ENCODE data around the gene BMPR1A.

BMPR1A gene

GRCh38 chr10:86756511-86757112 is at the start of gene BMPR1A:
Gene BMPR1A (plus strand): TSS chr10:86756619. CDS start chr10:86876019, 119,400 bp downstream.
- POLR2A ChIA-PET, result interaction anchor here (0.5 to 3.7 kb wide), 34 partner anchors 9 to 147 kb away, joined by 3 to 62 read pairs (median 4); no protein-coding TSS in a partner anchor
- TF ChIP-seq ARNT (IDR thresholded peaks at IDR 0.05), result peak; percentile 41; the same call in 1 of the 2 replicates
- TF ChIP-seq TARDBP (IDR thresholded peaks at IDR 0.05), result no peak
- TF ChIP-seq LEF1 (IDR thresholded peaks at IDR 0.05; ENCODE audit: borderline replicate concordance), result peak; percentile 28; the same call in 1 of the 2 replicates
- DNase-seq (ENCODE audit: extremely low spot score), result peak; percentile 19
- CTCF ChIA-PET, result no interaction called here

DNA sequence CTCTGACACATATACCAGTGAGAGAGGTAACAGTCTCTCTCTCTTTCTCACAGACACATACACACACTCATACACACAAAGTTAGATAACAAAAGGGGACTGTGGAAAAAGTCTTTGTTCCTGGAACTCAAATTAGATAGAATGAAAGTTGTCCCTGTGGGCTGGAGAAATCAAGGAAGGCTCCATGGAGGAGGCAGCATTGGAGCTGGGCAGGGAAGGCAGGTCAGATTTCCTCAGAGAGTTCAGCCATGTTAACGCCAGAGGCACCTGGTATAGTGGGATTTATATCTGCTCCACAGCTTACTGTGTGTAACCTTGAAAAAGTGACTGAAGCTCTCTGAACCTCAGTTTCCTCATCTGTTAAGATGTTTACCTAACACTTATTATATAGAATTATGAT is 49.4 kb upstream of the BMPR1A start:
- TF ChIP-seq L3MBTL2 (conservative IDR thresholded peaks at IDR 0.05) (no peak), FOXA1 (IDR thresholded peaks at IDR 0.05) (no peak), ZNF384 (IDR thresholded peaks at IDR 0.05) (no peak), NFRKB (IDR thresholded peaks at IDR 0.05) (no peak), FOXK2 (IDR thresholded peaks at IDR 0.05) (no peak), SUZ12 (IDR thresholded peaks at IDR 0.05) (no peak)
- ChIA-PET POLR2A (interaction anchor here (10.3 kb wide), 1 partner anchor 50 kb away, joined by 62 read pairs; the partner anchor contains the start of gene BMPR1A), CTCF (no interaction called here)
- DNase-seq (ENCODE audit: extremely low spot score), result no peak

DNA sequence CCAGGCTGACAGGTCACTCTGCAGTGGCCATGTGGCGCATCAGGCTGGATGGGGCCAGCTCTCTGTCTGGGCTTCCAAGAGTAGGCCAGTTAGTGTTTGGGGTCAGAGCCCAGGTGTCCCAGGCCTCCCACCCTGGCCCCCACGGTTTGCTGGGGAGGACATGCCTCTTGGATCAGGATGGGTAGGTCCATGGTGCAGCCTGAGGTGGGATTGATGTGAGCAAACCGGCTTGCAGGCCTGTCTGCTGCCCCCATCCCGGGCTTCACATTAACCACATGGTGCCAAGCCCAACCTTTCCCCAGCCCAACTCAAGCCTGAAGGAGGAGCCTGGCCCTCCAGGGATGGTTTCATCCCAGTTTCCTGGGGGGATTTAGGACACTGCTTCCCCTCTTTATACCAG is 48.9 kb upstream of the BMPR1A start:
- POLR2A ChIA-PET, result interaction anchor here (10.3 kb wide), 1 partner anchor 49 kb away, joined by 62 read pairs; the partner anchor contains the start of gene BMPR1A

DNA sequence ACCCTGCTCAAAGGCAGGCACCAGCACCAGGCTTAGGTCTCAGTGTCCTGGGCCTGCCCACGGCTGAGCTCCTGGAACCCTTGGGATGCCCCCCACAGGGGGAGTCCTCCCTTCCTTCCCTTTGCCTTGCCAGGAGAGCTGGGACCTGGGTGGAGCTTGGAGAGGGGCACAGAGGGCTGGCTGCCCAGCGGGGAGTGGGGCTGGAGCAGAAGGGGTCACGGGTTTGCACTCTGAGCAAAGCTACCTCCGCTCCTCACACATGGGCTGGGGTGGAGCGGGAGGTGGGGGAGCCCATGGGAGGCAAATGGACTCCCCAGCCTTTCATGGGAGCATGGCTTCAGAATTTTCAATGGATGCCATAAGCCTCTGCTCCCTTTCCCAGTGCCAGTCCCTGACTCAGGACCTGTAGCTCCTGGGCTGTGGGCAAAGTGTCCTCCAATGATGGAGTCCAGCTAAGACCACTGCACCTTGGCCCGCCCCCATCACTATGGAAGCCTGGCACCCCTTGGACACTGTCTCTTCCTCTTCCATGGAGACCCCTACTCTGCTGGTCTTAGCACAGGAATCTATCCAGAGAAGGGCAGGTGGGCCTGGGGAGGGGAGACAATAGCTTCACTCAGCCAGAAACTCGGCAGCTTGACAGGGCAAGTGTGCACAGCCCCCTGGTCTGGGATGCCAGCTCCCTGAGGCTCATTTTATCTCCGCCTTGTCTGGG is 48.2 kb upstream of the BMPR1A start:
- POLR2A ChIA-PET, result interaction anchor here (10.3 kb wide), 1 partner anchor 49 kb away, joined by 62 read pairs; the partner anchor contains the start of gene BMPR1A
- TF ChIP-seq L3MBTL2 (conservative IDR thresholded peaks at IDR 0.05) (no peak), FOXM1 (IDR thresholded peaks at IDR 0.05; ENCODE audit: borderline replicate concordance) (no peak), SP1 (IDR thresholded peaks at IDR 0.05) (no peak), ZNF384 (IDR thresholded peaks at IDR 0.05) (no peak), HDGF (IDR thresholded peaks at IDR 0.05; ENCODE audit: borderline replicate concordance) (no peak), CTBP1 (IDR thresholded peaks at IDR 0.05; ENCODE audit: borderline replicate concordance) (no peak), BHLHE40 (IDR thresholded peaks at IDR 0.05; ENCODE audit: borderline replicate concordance) (no peak), FOXK2 (IDR thresholded peaks at IDR 0.05) (no peak), LEF1 (IDR thresholded peaks at IDR 0.05; ENCODE audit: borderline replicate concordance) (no peak)
- CTCF ChIA-PET, result interaction anchor here (0.6 kb wide), 3 partner anchors 17 to 232 kb away, joined by 3 to 5 read pairs (median 4); no protein-coding TSS in a partner anchor
- no peak for DNase-seq (ENCODE audit: extremely low spot score)

More for the DNA sequence above, 48.9 kb upstream of the BMPR1A start:
- DNase-seq (ENCODE audit: extremely low spot score), result no peak
- CTCF ChIA-PET, result no interaction called here
- no peak for TF ChIP-seq LEF1 (IDR thresholded peaks at IDR 0.05; ENCODE audit: borderline replicate concordance)

DNA sequence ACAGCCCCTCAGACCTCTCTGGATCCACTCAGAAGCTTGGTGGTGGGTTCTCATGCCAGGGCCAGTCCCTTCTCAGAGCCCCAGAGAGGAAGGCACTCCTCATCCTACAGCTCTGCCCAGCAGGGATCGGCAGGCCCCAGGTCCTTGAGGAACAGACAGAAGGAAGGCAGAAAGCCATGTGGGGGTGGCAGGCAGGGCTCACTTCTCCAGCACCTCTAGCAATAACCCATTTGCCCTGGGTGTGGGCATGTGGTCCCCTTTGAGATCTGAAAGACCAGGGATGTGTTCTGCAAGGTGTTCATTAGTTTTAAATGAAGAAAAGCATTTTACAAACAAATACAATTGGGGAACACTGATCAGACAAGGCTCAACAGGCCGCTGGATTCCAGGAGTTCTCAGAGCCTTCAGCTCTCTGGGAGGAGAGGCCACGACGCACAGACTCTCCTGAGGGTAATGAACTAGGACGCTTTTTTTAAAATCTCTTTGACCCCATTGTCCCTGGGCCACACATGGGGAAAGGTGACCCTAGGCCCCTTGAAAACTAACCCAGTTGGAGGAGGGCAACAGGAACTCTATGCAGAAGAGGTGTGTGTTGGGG is 47.5 kb upstream of the BMPR1A start:
- no peak for DNase-seq (ENCODE audit: extremely low spot score)
- ChIA-PET POLR2A (interaction anchor here (10.3 kb wide), 1 partner anchor 48 kb away, joined by 62 read pairs; the partner anchor contains the start of gene BMPR1A), CTCF (interaction anchor here (0.6 kb wide), 2 partner anchors 18 to 184 kb away, joined by 3 read pairs; no protein-coding TSS in a partner anchor)
- TF ChIP-seq CTBP1 (IDR thresholded peaks at IDR 0.05; ENCODE audit: borderline replicate concordance), result no peak
- no peak for TF ChIP-seq HDGF (IDR thresholded peaks at IDR 0.05; ENCODE audit: borderline replicate concordance)
- no peak for TF ChIP-seq ARNT (IDR thresholded peaks at IDR 0.05)
- TF ChIP-seq SP1 (IDR thresholded peaks at IDR 0.05), result no peak
- no peak for TF ChIP-seq FOXM1 (IDR thresholded peaks at IDR 0.05; ENCODE audit: borderline replicate concordance)
- no peak for TF ChIP-seq NFRKB (IDR thresholded peaks at IDR 0.05)
- no peak for TF ChIP-seq FOXA1 (IDR thresholded peaks at IDR 0.05)
- no peak for TF ChIP-seq ZNF384 (IDR thresholded peaks at IDR 0.05)
- TF ChIP-seq L3MBTL2 (conservative IDR thresholded peaks at IDR 0.05), result no peak
- no peak for TF ChIP-seq PKNOX1 (IDR thresholded peaks at IDR 0.05)
- no peak for TF ChIP-seq SUZ12 (IDR thresholded peaks at IDR 0.05)
- TF ChIP-seq ELF4 (IDR thresholded peaks at IDR 0.05), result no peak
- no peak for TF ChIP-seq BHLHE40 (IDR thresholded peaks at IDR 0.05; ENCODE audit: borderline replicate concordance)
- no peak for TF ChIP-seq FOXK2 (IDR thresholded peaks at IDR 0.05)
- no peak for TF ChIP-seq TARDBP (IDR thresholded peaks at IDR 0.05)
- no peak for TF ChIP-seq LEF1 (IDR thresholded peaks at IDR 0.05; ENCODE audit: borderline replicate concordance)

DNA sequence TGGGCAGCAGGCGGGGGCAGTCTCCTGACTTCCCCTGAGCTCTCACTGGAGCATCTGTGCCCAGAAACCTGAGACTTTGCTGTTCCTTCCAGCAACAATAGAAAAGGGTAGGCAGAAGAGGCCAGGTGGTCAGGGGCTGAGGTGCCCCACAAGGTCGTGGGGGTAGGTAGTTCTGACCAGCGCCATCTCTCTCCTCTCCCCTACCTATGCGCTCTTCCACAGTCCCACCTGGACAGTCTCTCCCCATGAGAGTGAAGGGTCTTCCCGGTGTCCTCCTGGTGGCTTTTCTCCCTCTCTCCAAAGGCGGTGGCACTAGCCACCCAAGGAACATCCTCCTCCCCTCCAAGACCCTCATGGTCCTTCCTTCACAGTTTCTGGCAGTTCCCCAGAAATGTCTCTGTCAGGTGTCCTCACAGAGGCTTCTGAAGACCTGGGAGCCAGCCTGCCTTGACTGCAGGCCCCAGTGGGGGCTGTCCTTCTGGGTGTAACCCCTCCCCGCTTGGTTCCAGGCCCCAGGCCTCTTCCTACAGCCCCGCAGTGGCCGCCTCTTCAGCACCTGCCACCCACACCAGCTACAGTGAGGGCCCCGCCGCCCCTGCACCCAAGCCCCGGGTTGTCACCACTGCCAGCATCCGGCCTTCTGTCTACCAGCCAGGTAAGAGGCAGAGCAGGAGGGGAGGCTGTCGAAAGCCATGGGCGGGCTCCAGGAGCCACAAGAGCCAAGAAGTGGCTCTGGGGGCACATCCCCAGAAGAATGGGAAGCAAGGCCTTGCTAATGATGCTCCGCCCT is 46.8 kb upstream of the BMPR1A start:
- POLR2A ChIA-PET, result interaction anchor here (10.3 kb wide), 1 partner anchor 47 kb away, joined by 62 read pairs; the partner anchor contains the start of gene BMPR1A
- CTCF ChIA-PET, result interaction anchor here (0.6 kb wide), 1 partner anchor 183 kb away, joined by 3 read pairs; no protein-coding TSS in a partner anchor
- no peak for DNase-seq (ENCODE audit: extremely low spot score)
- TF ChIP-seq PKNOX1 (IDR thresholded peaks at IDR 0.05), result no peak
- TF ChIP-seq ELF4 (IDR thresholded peaks at IDR 0.05), result no peak
- no peak for TF ChIP-seq NFRKB (IDR thresholded peaks at IDR 0.05)
- no peak for TF ChIP-seq FOXA1 (IDR thresholded peaks at IDR 0.05)
- TF ChIP-seq TARDBP (IDR thresholded peaks at IDR 0.05), result no peak
- TF ChIP-seq ARNT (IDR thresholded peaks at IDR 0.05), result no peak
- no peak for TF ChIP-seq FOXM1 (IDR thresholded peaks at IDR 0.05; ENCODE audit: borderline replicate concordance)
- no peak for TF ChIP-seq HDGF (IDR thresholded peaks at IDR 0.05; ENCODE audit: borderline replicate concordance)
- TF ChIP-seq ZNF384 (IDR thresholded peaks at IDR 0.05), result no peak
- no peak for TF ChIP-seq L3MBTL2 (conservative IDR thresholded peaks at IDR 0.05)
- no peak for TF ChIP-seq FOXK2 (IDR thresholded peaks at IDR 0.05)
- TF ChIP-seq BHLHE40 (IDR thresholded peaks at IDR 0.05; ENCODE audit: borderline replicate concordance), result no peak
- TF ChIP-seq SP1 (IDR thresholded peaks at IDR 0.05), result no peak
- TF ChIP-seq SUZ12 (IDR thresholded peaks at IDR 0.05), result no peak
- TF ChIP-seq LEF1 (IDR thresholded peaks at IDR 0.05; ENCODE audit: borderline replicate concordance), result no peak
- no peak for TF ChIP-seq CTBP1 (IDR thresholded peaks at IDR 0.05; ENCODE audit: borderline replicate concordance)
